ENCODE results near the gene SERTAD3. TPM values are rescaled to one million over a fixed set of nuclear protein-coding genes. Genes with fewer than 3 reads are reported as not detected.

SERTAD3 gene
- total RNA-seq, 2 donors from 2014 or later: 47.7 to 62.6 TPM

DNA sequence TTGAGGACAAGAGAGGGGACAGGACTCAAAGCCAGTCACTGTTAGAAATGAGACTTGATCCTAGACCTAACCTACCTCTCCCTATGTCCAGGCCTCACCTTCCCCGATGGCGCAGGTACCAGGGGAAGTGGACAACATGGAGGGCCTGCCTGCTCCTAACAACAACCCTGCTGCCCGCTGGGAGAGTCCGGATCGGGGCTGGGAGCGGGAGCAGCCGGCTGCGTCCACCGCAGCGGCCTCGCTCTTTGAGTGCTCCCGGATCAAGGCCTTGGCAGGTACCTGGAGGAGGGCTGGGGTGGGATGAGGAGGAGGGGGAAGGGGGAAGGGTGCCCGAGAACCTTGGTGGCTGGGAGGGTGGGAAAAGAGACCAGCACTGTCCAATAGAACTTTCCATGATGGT, 28.4 kb upstream of the SERTAD3 start:
- 96 to 100% methylated on average over 2 to 12 of the region's 13 CpGs for WGBS, 2 experiments (ENCODE audit: insufficient coverage in 1 of 2, insufficient read length in 1 of 2)
- Histone ChIP-seq H3K27me3 (ENCODE audit: control insufficient read depth, insufficient read depth, low read length, poor library complexity, severe bottlenecking) (peaks cover 21% of the 10 kb centered on the region), H3K36me3 (ENCODE audit: control insufficient read depth, insufficient read depth, low read length) (no peaks in the 10 kb centered on the region), H3K9ac (ENCODE audit: extremely low read depth, low read length, poor library complexity, severe bottlenecking) (no peak overlapping the region), H3K4me1 (ENCODE audit: control insufficient read depth, insufficient read depth, low read length) (no peaks in the 10 kb centered on the region), H3K4me3 (ENCODE audit: low read length) (no peak overlapping the region), H3K9me3 (ENCODE audit: control insufficient read depth, low read length) (no peaks in the 10 kb centered on the region), H3K27ac (ENCODE audit: low read depth, low read length) (no peak overlapping the region)
- Mint-ChIP-seq H3K36me3 (ENCODE audit: low read depth) (no peaks in the 10 kb centered on the region), H3K27me3 (ENCODE audit: insufficient read depth) (peaks cover 24% of the 10 kb centered on the region), H3K27ac (no peak overlapping the region), H3K9me3 (no peaks in the 10 kb centered on the region), H3K4me3 (no peak overlapping the region), H3K4me1 (no peaks in the 10 kb centered on the region)
- DNase-seq: no peak
- TF ChIP-seq, protein P1, sequence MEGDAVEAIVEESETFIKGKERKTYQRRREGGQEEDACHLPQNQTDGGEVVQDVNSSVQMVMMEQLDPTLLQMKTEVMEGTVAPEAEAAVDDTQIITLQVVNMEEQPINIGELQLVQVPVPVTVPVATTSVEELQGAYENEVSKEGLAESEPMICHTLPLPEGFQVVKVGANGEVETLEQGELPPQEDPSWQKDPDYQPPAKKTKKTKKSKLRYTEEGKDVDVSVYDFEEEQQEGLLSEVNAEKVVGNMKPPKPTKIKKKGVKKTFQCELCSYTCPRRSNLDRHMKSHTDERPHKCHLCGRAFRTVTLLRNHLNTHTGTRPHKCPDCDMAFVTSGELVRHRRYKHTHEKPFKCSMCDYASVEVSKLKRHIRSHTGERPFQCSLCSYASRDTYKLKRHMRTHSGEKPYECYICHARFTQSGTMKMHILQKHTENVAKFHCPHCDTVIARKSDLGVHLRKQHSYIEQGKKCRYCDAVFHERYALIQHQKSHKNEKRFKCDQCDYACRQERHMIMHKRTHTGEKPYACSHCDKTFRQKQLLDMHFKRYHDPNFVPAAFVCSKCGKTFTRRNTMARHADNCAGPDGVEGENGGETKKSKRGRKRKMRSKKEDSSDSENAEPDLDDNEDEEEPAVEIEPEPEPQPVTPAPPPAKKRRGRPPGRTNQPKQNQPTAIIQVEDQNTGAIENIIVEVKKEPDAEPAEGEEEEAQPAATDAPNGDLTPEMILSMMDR (conservative IDR thresholded peaks at IDR 0.05): no peak

DNA sequence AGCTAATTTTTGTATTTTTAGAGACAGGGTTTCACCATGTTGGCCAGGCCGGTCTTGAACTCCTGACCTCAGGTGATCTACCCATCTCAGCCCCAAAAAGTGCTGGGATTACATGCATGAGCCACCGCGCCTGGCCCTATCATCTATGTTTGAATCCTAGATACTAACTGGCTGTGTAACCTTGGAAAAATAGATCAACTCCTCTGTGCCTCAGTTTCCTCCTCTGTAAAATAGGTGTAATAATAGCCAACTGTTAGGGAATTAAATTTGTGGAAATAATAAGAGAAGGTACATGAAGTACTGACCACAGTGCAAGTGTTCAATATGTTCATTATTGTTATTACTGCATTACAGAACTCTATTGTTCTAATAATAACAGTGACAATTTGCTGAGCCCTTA, 27.0 kb upstream of the SERTAD3 start:
- Mint-ChIP-seq H3K27me3 (ENCODE audit: insufficient read depth) (peaks cover 31% of the 10 kb centered on the region), H3K36me3 (ENCODE audit: low read depth) (no peaks in the 10 kb centered on the region), H3K4me3 (no peak overlapping the region), H3K27ac (no peak overlapping the region), H3K9me3 (no peaks in the 10 kb centered on the region), H3K4me1 (peaks cover 6% of the 10 kb centered on the region)
- no peak overlapping the region for H3K4me3 ChIP-seq (ENCODE audit: low read length)
- no peak for DNase-seq
- H3K27me3 ChIP-seq (ENCODE audit: control insufficient read depth, insufficient read depth, low read length, poor library complexity, severe bottlenecking): peaks cover 34% of the 10 kb centered on the region
- no peak overlapping the region for H3K27ac ChIP-seq (ENCODE audit: low read depth, low read length)
- no peaks in the 10 kb centered on the region for H3K36me3 ChIP-seq (ENCODE audit: control insufficient read depth, insufficient read depth, low read length)
- whole genome bisulfite sequencing, 2 experiments (ENCODE audit: insufficient coverage in 1 of 2, insufficient read length in 1 of 2): 95 to 96% methylated on average over 3 of the region's 3 CpGs
- H3K9me3 ChIP-seq (ENCODE audit: control insufficient read depth, low read length): no peaks in the 10 kb centered on the region
- H3K4me1 ChIP-seq (ENCODE audit: control insufficient read depth, insufficient read depth, low read length): no peaks in the 10 kb centered on the region
- TF ChIP-seq, protein P1 (conservative IDR thresholded peaks at IDR 0.05): no peak
- H3K9ac ChIP-seq (ENCODE audit: extremely low read depth, low read length, poor library complexity, severe bottlenecking): no peak overlapping the region

DNA sequence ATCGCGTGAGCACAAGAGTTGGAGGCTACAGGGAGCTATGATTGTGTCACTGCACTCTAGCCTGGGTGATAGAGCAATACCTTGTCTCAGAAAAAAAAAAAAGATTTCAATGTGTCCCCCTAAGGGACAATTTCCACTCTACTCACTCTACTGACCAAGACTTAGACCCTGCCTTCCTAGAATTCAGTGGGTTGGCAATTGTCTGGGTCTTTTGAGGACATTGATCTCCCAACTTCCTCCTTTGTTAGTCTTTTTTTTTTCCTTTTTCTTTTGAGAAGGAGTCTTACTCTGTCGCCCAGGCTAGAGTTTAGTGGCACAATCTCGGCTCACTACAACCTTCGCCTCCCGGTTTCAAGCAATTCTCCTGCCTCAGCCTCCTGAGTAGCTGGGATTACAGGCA, 24.9 kb upstream of the SERTAD3 start:
- H3K4me1 Mint-ChIP-seq: peaks cover 6% of the 10 kb centered on the region
- no peak overlapping the region for H3K27ac Mint-ChIP-seq
- no peak overlapping the region for H3K27ac ChIP-seq (ENCODE audit: low read depth, low read length)
- no peak for DNase-seq
- WGBS, 2 experiments (ENCODE audit: insufficient coverage in 1 of 2, insufficient read length in 1 of 2): 88 to 89% methylated on average over 6 of the region's 6 CpGs
- H3K4me3 Mint-ChIP-seq: no peak overlapping the region
- peaks cover 34% of the 10 kb centered on the region for H3K27me3 Mint-ChIP-seq (ENCODE audit: insufficient read depth)
- no peaks in the 10 kb centered on the region for H3K4me1 ChIP-seq (ENCODE audit: control insufficient read depth, insufficient read depth, low read length)
- no peak overlapping the region for H3K4me3 ChIP-seq (ENCODE audit: low read length)
- H3K9me3 ChIP-seq (ENCODE audit: control insufficient read depth, low read length): no peaks in the 10 kb centered on the region
- H3K36me3 ChIP-seq (ENCODE audit: control insufficient read depth, insufficient read depth, low read length): no peaks in the 10 kb centered on the region
- H3K27me3 ChIP-seq (ENCODE audit: control insufficient read depth, insufficient read depth, low read length, poor library complexity, severe bottlenecking): peaks cover 37% of the 10 kb centered on the region
- H3K36me3 Mint-ChIP-seq (ENCODE audit: low read depth): no peaks in the 10 kb centered on the region
- TF ChIP-seq, protein P1 (conservative IDR thresholded peaks at IDR 0.05): no peak
- H3K9me3 Mint-ChIP-seq: no peaks in the 10 kb centered on the region
- no peak overlapping the region for H3K9ac ChIP-seq (ENCODE audit: extremely low read depth, low read length, poor library complexity, severe bottlenecking)
